Panc1 (cell line): Measurements from ENCODE around the gene TRPC6. TPM values are rescaled to one million over a fixed set of nuclear protein-coding genes. Genes with fewer than 3 reads are reported as not detected.

Source experiments
- ATAC-seq: fragments of 200-7000 bp; cut with Tn5 transposase; 2 replicates; pipeline ENCODE4 v1.9.1; 2020; ENCODE audit warnings: mild to moderate bottlenecking, moderate library complexity
- BruUV-seq: library from RNA; stranded (reverse); fragments of 400-500 nt; replicated peaks from 2 replicates; lab custom pipeline; 2021; lab: Mats Ljungman, UMichigan
- CTCF ChIA-PET: fragments of 300-600 bp; sonication (Branson Sonifier 250); formaldehyde crosslinking; loops from one replicate; lab custom pipeline; 2022; ENCODE audit warnings: antibody characterized with exemption; lab: Charles Lee
- POLR2A ChIA-PET: fragments of 300-600 bp; sonication (Branson Sonifier 250); formaldehyde crosslinking; loops from one replicate; lab custom pipeline; 2022; ENCODE audit warnings: antibody characterized with exemption; lab: Charles Lee
- DNase-seq: peaks from one replicate; pipeline ENCODE4 v3.0.0-alpha.2; 2010; ENCODE audit warnings: low read depth, low spot score
- H3K27ac ChIP-seq: 2 replicates; pipeline ENCODE4 v1.5.1; 2011; ENCODE audit warnings: mild to moderate bottlenecking, low read length, inconsistent platforms
- H3K27me3 ChIP-seq: fragments of 200-500 bp; sonication (Bioruptor generic); 2 replicates; pipeline ENCODE4 v1.6.0; 2014; ENCODE audit warnings: low read length, inconsistent platforms; ENCODE audit not compliant: control insufficient read depth, insufficient read depth
- H3K36me3 ChIP-seq: fragments of 200-500 bp; sonication (Bioruptor generic); 2 replicates; pipeline ENCODE4 v1.5.1; 2014; ENCODE audit warnings: inconsistent platforms, mild to moderate bottlenecking, low read length, moderate library complexity; ENCODE audit not compliant: control insufficient read depth, insufficient read depth
- H3K4me1 ChIP-seq: 2 replicates; pipeline ENCODE4 v1.5.1; 2011; ENCODE audit warnings: inconsistent platforms, mild to moderate bottlenecking, low read length, moderate library complexity; ENCODE audit not compliant: control insufficient read depth, insufficient read depth
- H3K4me3 ChIP-seq, 2 experiments: 2 replicates each; pipeline ENCODE4 v1.5.1; 2011 to 2012; ENCODE audit warnings: low read depth in 2 of 2, low read length in 2 of 2, mild to moderate bottlenecking in 2 of 2, inconsistent platforms in 1 of 2, moderate library complexity in 1 of 2
- H3K9me3 ChIP-seq: fragments of 200-500 bp; sonication (Bioruptor generic); 2 replicates; pipeline ENCODE4 v1.5.1; 2014; ENCODE audit warnings: low read depth, mild to moderate bottlenecking, inconsistent platforms, low read length, moderate library complexity; ENCODE audit not compliant: control insufficient read depth, insufficient read depth
- POLR2AphosphoS5 ChIP-seq: IDR thresholded peaks from 2 replicates; pipeline ENCODE4 v1.6.1; 2012; ENCODE audit warnings: mild to moderate bottlenecking, low read depth, low read length, moderate library complexity
- SIN3A ChIP-seq: IDR thresholded peaks from 2 replicates; pipeline ENCODE4 v1.6.1; 2012; ENCODE audit warnings: low read depth, mild to moderate bottlenecking, low read length, moderate library complexity, borderline replicate concordance; ENCODE audit not compliant: insufficient read depth
- TCF7L2 ChIP-seq: IDR thresholded peaks from 2 replicates; pipeline ENCODE4 v1.6.1; 2011; ENCODE audit warnings: mild to moderate bottlenecking, low read depth, low read length, inconsistent platforms
- in situ Hi-C: cut with HindIII; loops from 2 replicates; pipeline ENCODE4 v1.10.0; 2016; ENCODE audit warnings: low sequenced_read_pairs, low pct_unique_long_range_greater_than_20kb
- intact Hi-C: fragments of 100-400 bp; cut with micrococcal nuclease; formaldehyde crosslinking; loops from one replicate; pipeline ENCODE4 v1.10.0; 2022; ENCODE audit not compliant: unreplicated experiment
- total RNA-seq: library from RNA; stranded (reverse); gene quantifications from one replicate; pipeline ENCODE4 v1.2.1, GENCODE V29; 2021; ENCODE audit not compliant: unreplicated experiment
- TF ChIP-seq, protein P1 (sequence below): fragments of 450-650 bp; IDR thresholded peaks from 2 replicates; pipeline ENCODE4 v1.5.1; 2017; ENCODE audit warnings: mild to moderate bottlenecking
- TF ChIP-seq, protein P2 (sequence below), 2 experiments: IDR thresholded peaks; 2 replicates each; pipeline ENCODE4 v1.6.1; 2011 to 2012; ENCODE audit warnings: low read depth in 2 of 2, control low read depth in 1 of 2, low read length in 1 of 2, mild to moderate bottlenecking in 1 of 2, moderate library complexity in 1 of 2; ENCODE audit not compliant: insufficient read depth in 1 of 2

Gene TRPC6
- total RNA-seq, 1 experiment from 2014 or later, result not detected

DNA sequence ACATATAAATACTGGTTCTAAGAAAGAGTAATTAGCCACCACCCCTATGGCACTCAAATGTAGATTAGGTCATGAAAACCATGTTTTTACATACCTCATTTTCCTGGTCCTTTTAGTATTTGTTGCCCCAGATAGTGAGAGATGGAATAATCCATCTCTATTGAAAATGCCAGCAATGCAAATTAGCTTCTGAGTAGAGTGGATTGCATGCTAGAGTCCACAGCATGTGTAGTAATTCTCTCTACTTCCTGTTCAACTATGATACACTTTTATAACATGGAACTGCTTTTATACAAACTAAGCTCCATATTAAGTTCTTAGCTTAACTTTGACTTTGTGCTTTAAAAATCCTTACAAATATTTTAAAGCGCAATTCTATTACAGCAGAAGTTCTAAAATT is 73.2 kb downstream of the TRPC6 start:
- intact Hi-C loops, result no loop called here
- no TSS peak for BruUV-seq
- no peak overlapping the region for H3K27ac ChIP-seq
- ATAC-seq (no peak), DNase-seq (no peak)
- H3K9me3 ChIP-seq, result no peaks in the 10 kb centered on the region
- in situ Hi-C loops, result no loop called here
- H3K27me3 ChIP-seq, result peaks cover 3% of the 10 kb centered on the region
- H3K4me3 ChIP-seq, result no peak overlapping the region
- CTCF ChIA-PET, result no interaction called here
- H3K4me1 ChIP-seq, result no peaks in the 10 kb centered on the region
- TF ChIP-seq TCF7L2 (no peak), SIN3A (no peak), POLR2AphosphoS5 (no peak)
- TF ChIP-seq, protein P1, sequence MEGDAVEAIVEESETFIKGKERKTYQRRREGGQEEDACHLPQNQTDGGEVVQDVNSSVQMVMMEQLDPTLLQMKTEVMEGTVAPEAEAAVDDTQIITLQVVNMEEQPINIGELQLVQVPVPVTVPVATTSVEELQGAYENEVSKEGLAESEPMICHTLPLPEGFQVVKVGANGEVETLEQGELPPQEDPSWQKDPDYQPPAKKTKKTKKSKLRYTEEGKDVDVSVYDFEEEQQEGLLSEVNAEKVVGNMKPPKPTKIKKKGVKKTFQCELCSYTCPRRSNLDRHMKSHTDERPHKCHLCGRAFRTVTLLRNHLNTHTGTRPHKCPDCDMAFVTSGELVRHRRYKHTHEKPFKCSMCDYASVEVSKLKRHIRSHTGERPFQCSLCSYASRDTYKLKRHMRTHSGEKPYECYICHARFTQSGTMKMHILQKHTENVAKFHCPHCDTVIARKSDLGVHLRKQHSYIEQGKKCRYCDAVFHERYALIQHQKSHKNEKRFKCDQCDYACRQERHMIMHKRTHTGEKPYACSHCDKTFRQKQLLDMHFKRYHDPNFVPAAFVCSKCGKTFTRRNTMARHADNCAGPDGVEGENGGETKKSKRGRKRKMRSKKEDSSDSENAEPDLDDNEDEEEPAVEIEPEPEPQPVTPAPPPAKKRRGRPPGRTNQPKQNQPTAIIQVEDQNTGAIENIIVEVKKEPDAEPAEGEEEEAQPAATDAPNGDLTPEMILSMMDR, result no peak
- TF ChIP-seq, protein P2, sequence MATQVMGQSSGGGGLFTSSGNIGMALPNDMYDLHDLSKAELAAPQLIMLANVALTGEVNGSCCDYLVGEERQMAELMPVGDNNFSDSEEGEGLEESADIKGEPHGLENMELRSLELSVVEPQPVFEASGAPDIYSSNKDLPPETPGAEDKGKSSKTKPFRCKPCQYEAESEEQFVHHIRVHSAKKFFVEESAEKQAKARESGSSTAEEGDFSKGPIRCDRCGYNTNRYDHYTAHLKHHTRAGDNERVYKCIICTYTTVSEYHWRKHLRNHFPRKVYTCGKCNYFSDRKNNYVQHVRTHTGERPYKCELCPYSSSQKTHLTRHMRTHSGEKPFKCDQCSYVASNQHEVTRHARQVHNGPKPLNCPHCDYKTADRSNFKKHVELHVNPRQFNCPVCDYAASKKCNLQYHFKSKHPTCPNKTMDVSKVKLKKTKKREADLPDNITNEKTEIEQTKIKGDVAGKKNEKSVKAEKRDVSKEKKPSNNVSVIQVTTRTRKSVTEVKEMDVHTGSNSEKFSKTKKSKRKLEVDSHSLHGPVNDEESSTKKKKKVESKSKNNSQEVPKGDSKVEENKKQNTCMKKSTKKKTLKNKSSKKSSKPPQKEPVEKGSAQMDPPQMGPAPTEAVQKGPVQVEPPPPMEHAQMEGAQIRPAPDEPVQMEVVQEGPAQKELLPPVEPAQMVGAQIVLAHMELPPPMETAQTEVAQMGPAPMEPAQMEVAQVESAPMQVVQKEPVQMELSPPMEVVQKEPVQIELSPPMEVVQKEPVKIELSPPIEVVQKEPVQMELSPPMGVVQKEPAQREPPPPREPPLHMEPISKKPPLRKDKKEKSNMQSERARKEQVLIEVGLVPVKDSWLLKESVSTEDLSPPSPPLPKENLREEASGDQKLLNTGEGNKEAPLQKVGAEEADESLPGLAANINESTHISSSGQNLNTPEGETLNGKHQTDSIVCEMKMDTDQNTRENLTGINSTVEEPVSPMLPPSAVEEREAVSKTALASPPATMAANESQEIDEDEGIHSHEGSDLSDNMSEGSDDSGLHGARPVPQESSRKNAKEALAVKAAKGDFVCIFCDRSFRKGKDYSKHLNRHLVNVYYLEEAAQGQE (IDR thresholded peaks at IDR 0.05; ENCODE audit: insufficient read depth in 1 of 2, low read depth in 2 of 2, low read length in 1 of 2), result no peak
- H3K36me3 ChIP-seq, result peaks cover 2% of the 10 kb centered on the region; the same call in 1 of the 2 replicates
- POLR2A ChIA-PET, result no interaction called here

GRCh38 chr11:101509922-101510321 is 73.9 kb downstream of the TRPC6 start:
- no peak for TF ChIP-seq SIN3A
- TF ChIP-seq POLR2AphosphoS5, result no peak
- TF ChIP-seq, protein P1, result no peak
- TF ChIP-seq, protein P2 (IDR thresholded peaks at IDR 0.05; ENCODE audit: insufficient read depth in 1 of 2, low read depth in 2 of 2, low read length in 1 of 2), result no peak
- TF ChIP-seq TCF7L2, result no peak
- POLR2A ChIA-PET, result no interaction called here
- Histone ChIP-seq H3K36me3 (peaks cover 2% of the 10 kb centered on the region; the same call in 1 of the 2 replicates), H3K4me3 (no peak overlapping the region), H3K27ac (no peak overlapping the region), H3K4me1 (no peaks in the 10 kb centered on the region), H3K27me3 (peaks cover 5% of the 10 kb centered on the region), H3K9me3 (no peaks in the 10 kb centered on the region)
- no peak for ATAC-seq
- in situ Hi-C loops, result no loop called here
- BruUV-seq, result no TSS peak
- CTCF ChIA-PET, result no interaction called here
- intact Hi-C loops, result no loop called here
- DNase-seq, result no peak
